ENCODE measurements around the gene PKD1.

The PKD1 gene

GRCh38 chr16:2159175-2159838, 23.6 kb upstream of the PKD1 start:
- Histone ChIP-seq H3K4me3 (ENCODE audit: low read length in 2 of 2) (peak overlapping the region; percentile 2 to 19), H3K9ac (ENCODE audit: low read depth in 1 of 2, low read length in 2 of 2) (peak overlapping the region; percentile 23 to 54), H3K27ac (ENCODE audit: low read depth in 2 of 2, low read length in 2 of 2) (peak overlapping the region; percentile 66 to 80), H3K4me1 (ENCODE audit: control insufficient read depth in 2 of 2, insufficient read depth in 2 of 2, low read length in 2 of 2) (peaks cover 62 to 77% of the 10 kb centered on the region in 2 donors), H3K27me3 (ENCODE audit: control insufficient read depth in 2 of 2, insufficient read depth in 2 of 2, low read length in 2 of 2) (no peaks in the 10 kb centered on the region), H3K36me3 (ENCODE audit: control insufficient read depth in 2 of 2, insufficient read depth in 2 of 2, low read length in 2 of 2) (no peaks in the 10 kb centered on the region), H3K9me3 (ENCODE audit: control insufficient read depth in 2 of 2, low read length in 2 of 2) (no peaks in the 10 kb centered on the region)

- no peak overlapping the region for H3K4me3 ChIP-seq (ENCODE audit: low read length in 2 of 2)
- H3K9me3 ChIP-seq (ENCODE audit: control insufficient read depth in 2 of 2, low read length in 2 of 2), result no peaks in the 10 kb centered on the region
- H3K9ac ChIP-seq (ENCODE audit: low read depth in 1 of 2, low read length in 2 of 2), result peak overlapping the region in 1 of 2 donors; percentile 79
- H3K36me3 ChIP-seq (ENCODE audit: control insufficient read depth in 2 of 2, insufficient read depth in 2 of 2, low read length in 2 of 2), result no peaks in the 10 kb centered on the region
- peaks cover 66 to 82% of the 10 kb centered on the region in 2 donors for H3K4me1 ChIP-seq (ENCODE audit: control insufficient read depth in 2 of 2, insufficient read depth in 2 of 2, low read length in 2 of 2)
- peak overlapping the region; percentile 66 to 80 for H3K27ac ChIP-seq (ENCODE audit: low read depth in 2 of 2, low read length in 2 of 2)
- no peaks in the 10 kb centered on the region for H3K27me3 ChIP-seq (ENCODE audit: control insufficient read depth in 2 of 2, insufficient read depth in 2 of 2, low read length in 2 of 2)
These were observed 22.6 kb upstream of the PKD1 start for GRCh38 chr16:2158262-2158638.

GRCh38 chr16:2157480-2158261, 22.0 kb upstream of the PKD1 start:
- Histone ChIP-seq H3K27me3 (ENCODE audit: control insufficient read depth in 2 of 2, insufficient read depth in 2 of 2, low read length in 2 of 2) (no peaks in the 10 kb centered on the region), H3K27ac (ENCODE audit: low read depth in 2 of 2, low read length in 2 of 2) (peak overlapping the region; percentile 66 to 80), H3K36me3 (ENCODE audit: control insufficient read depth in 2 of 2, insufficient read depth in 2 of 2, low read length in 2 of 2) (no peaks in the 10 kb centered on the region), H3K4me1 (ENCODE audit: control insufficient read depth in 2 of 2, insufficient read depth in 2 of 2, low read length in 2 of 2) (peaks cover 66 to 82% of the 10 kb centered on the region in 2 donors), H3K9me3 (ENCODE audit: control insufficient read depth in 2 of 2, low read length in 2 of 2) (no peaks in the 10 kb centered on the region), H3K9ac (ENCODE audit: low read depth in 1 of 2, low read length in 2 of 2) (peak overlapping the region; percentile 32 to 79), H3K4me3 (ENCODE audit: low read length in 2 of 2) (peak overlapping the region; percentile 31 to 83)

GRCh38 chr16:2156849-2157224, 21.1 kb upstream of the PKD1 start:
- peaks cover 73 to 85% of the 10 kb centered on the region in 2 donors for H3K4me1 ChIP-seq (ENCODE audit: control insufficient read depth in 2 of 2, insufficient read depth in 2 of 2, low read length in 2 of 2)
- peak overlapping the region; percentile 83 to 87 for H3K4me3 ChIP-seq (ENCODE audit: low read length in 2 of 2)
- H3K9me3 ChIP-seq (ENCODE audit: control insufficient read depth in 2 of 2, low read length in 2 of 2), result no peaks in the 10 kb centered on the region
- H3K27ac ChIP-seq (ENCODE audit: low read depth in 2 of 2, low read length in 2 of 2), result peak overlapping the region; percentile 66 to 80
- H3K9ac ChIP-seq (ENCODE audit: low read depth in 1 of 2, low read length in 2 of 2), result peak overlapping the region; percentile 56 to 79
- no peaks in the 10 kb centered on the region for H3K27me3 ChIP-seq (ENCODE audit: control insufficient read depth in 2 of 2, insufficient read depth in 2 of 2, low read length in 2 of 2)
- peaks cover 0 to 2% of the 10 kb centered on the region in 2 donors for H3K36me3 ChIP-seq (ENCODE audit: control insufficient read depth in 2 of 2, insufficient read depth in 2 of 2, low read length in 2 of 2)

GRCh38 chr16:2155977-2156848, 20.5 kb upstream of the PKD1 start:
- Histone ChIP-seq H3K27me3 (ENCODE audit: control insufficient read depth in 2 of 2, insufficient read depth in 2 of 2, low read length in 2 of 2) (no peaks in the 10 kb centered on the region), H3K4me1 (ENCODE audit: control insufficient read depth in 2 of 2, insufficient read depth in 2 of 2, low read length in 2 of 2) (peaks cover 75 to 85% of the 10 kb centered on the region in 2 donors), H3K36me3 (ENCODE audit: control insufficient read depth in 2 of 2, insufficient read depth in 2 of 2, low read length in 2 of 2) (peaks cover 3 to 8% of the 10 kb centered on the region in 2 donors), H3K27ac (ENCODE audit: low read depth in 2 of 2, low read length in 2 of 2) (peak overlapping the region; percentile 67 to 80), H3K9me3 (ENCODE audit: control insufficient read depth in 2 of 2, low read length in 2 of 2) (no peaks in the 10 kb centered on the region), H3K4me3 (ENCODE audit: low read length in 2 of 2) (peak overlapping the region; percentile 83 to 87), H3K9ac (ENCODE audit: low read depth in 1 of 2, low read length in 2 of 2) (peak overlapping the region; percentile 79 to 80)

GRCh38 chr16:2155091-2155950, 19.6 kb upstream of the PKD1 start, which contains the start of gene TRAF7:
TSS of gene TRAF7 (plus strand) at chr16:2155782. CDS start at chr16:2163921, 8,139 bp downstream.
- Histone ChIP-seq H3K9ac (ENCODE audit: low read depth in 1 of 2, low read length in 2 of 2) (peak within 1 kb of the TSS; percentile 82 to 95), H3K4me1 (ENCODE audit: control insufficient read depth in 2 of 2, insufficient read depth in 2 of 2, low read length in 2 of 2) (peaks cover 80 to 87% of the 10 kb centered on the region in 2 donors), H3K36me3 (ENCODE audit: control insufficient read depth in 2 of 2, insufficient read depth in 2 of 2, low read length in 2 of 2) (peaks cover 3 to 11% of the 10 kb centered on the region in 2 donors), H3K27ac (ENCODE audit: low read depth in 2 of 2, low read length in 2 of 2) (peak within 1 kb of the TSS; percentile 87 to 88), H3K4me3 (ENCODE audit: low read length in 2 of 2) (peak within 1 kb of the TSS; percentile 87 to 90), H3K9me3 (ENCODE audit: control insufficient read depth in 2 of 2, low read length in 2 of 2) (no peaks in the 10 kb centered on the region), H3K27me3 (ENCODE audit: control insufficient read depth in 2 of 2, insufficient read depth in 2 of 2, low read length in 2 of 2) (no peaks in the 10 kb centered on the region)

GRCh38 chr16:2154533-2155090, 18.9 kb upstream of the PKD1 start:
- H3K36me3 ChIP-seq (ENCODE audit: control insufficient read depth in 2 of 2, insufficient read depth in 2 of 2, low read length in 2 of 2), result peaks cover 3 to 11% of the 10 kb centered on the region in 2 donors

GRCh38 chr16:2152695-2153506, 17.2 kb upstream of the PKD1 start:
- H3K4me1 ChIP-seq (ENCODE audit: control insufficient read depth in 2 of 2, insufficient read depth in 2 of 2, low read length in 2 of 2), result peaks cover 79 to 81% of the 10 kb centered on the region in 2 donors

More at GRCh38 chr16:2154533-2155090, 18.9 kb upstream of the PKD1 start:
- Histone ChIP-seq H3K4me3 (ENCODE audit: low read length in 2 of 2) (peak overlapping the region; percentile 84 to 90), H3K4me1 (ENCODE audit: control insufficient read depth in 2 of 2, insufficient read depth in 2 of 2, low read length in 2 of 2) (peaks cover 80 to 87% of the 10 kb centered on the region in 2 donors), H3K27me3 (ENCODE audit: control insufficient read depth in 2 of 2, insufficient read depth in 2 of 2, low read length in 2 of 2) (no peaks in the 10 kb centered on the region), H3K9ac (ENCODE audit: low read depth in 1 of 2, low read length in 2 of 2) (peak overlapping the region; percentile 82 to 95), H3K27ac (ENCODE audit: low read depth in 2 of 2, low read length in 2 of 2) (peak overlapping the region; percentile 87 to 88), H3K9me3 (ENCODE audit: control insufficient read depth in 2 of 2, low read length in 2 of 2) (no peaks in the 10 kb centered on the region)

More at GRCh38 chr16:2152695-2153506, 17.2 kb upstream of the PKD1 start:
- peak overlapping the region; percentile 84 to 90 for H3K4me3 ChIP-seq (ENCODE audit: low read length in 2 of 2)
- H3K27ac ChIP-seq (ENCODE audit: low read depth in 2 of 2, low read length in 2 of 2), result peak overlapping the region; percentile 87 to 88
- H3K9me3 ChIP-seq (ENCODE audit: control insufficient read depth in 2 of 2, low read length in 2 of 2), result no peaks in the 10 kb centered on the region
- peak overlapping the region; percentile 82 to 95 for H3K9ac ChIP-seq (ENCODE audit: low read depth in 1 of 2, low read length in 2 of 2)
- H3K36me3 ChIP-seq (ENCODE audit: control insufficient read depth in 2 of 2, insufficient read depth in 2 of 2, low read length in 2 of 2), result peaks cover 3 to 11% of the 10 kb centered on the region in 2 donors
- H3K27me3 ChIP-seq (ENCODE audit: control insufficient read depth in 2 of 2, insufficient read depth in 2 of 2, low read length in 2 of 2), result no peaks in the 10 kb centered on the region
